Right renal pelvis (tissue), 4 donors: ENCODE measurements around the gene PPP1R14C. TPM values are rescaled to one million over a fixed set of nuclear protein-coding genes. Genes with fewer than 3 reads are reported as not detected.

ENCODE experiments used
- DNase-seq, 4 donors: peaks; one replicate each; pipeline ENCODE4 v3.0.0-alpha.2; 2013; ENCODE audit warnings: low read depth in 4 of 4, low spot score in 3 of 4, missing footprints in 1 of 4
- polyA plus RNA-seq, 4 donors: library from polyadenylated mRNA; unstranded; fragments of 120-200 nt; gene quantifications; one replicate each; pipeline ENCODE4 v1.2.1, GENCODE V29; 2013; ENCODE audit not compliant: insufficient read length in 4 of 4

PPP1R14C gene
- polyA plus RNA-seq, 4 donors, result 21.0 to 27.7 (median 24.8) TPM

GRCh38 chr6:150288456-150288855 lies 145.6 kb downstream of the PPP1R14C start:
- DNase-seq, result no peak

- no peak for DNase-seq
These were observed 146.7 kb downstream of the PPP1R14C start for GRCh38 chr6:150289454-150290071.

- DNase-seq, result no peak
These were observed 147.6 kb downstream of the PPP1R14C start for GRCh38 chr6:150290429-150290828.

- no peak for DNase-seq
These were observed 149.3 kb downstream of the PPP1R14C start for GRCh38 chr6:150291968-150292710.

- DNase-seq, result no peak
These were observed 150.2 kb downstream of the PPP1R14C start for GRCh38 chr6:150293019-150293418.

- DNase-seq, result no peak
These were observed 150.8 kb downstream of the PPP1R14C start for GRCh38 chr6:150293423-150294173.

- DNase-seq, result no peak
These were observed 154.0 kb downstream of the PPP1R14C start for GRCh38 chr6:150296890-150297289.

GRCh38 chr6:150297327-150298029 lies 154.6 kb downstream of the PPP1R14C start:
- DNase-seq, result no peak

GRCh38 chr6:150298030-150298380 lies 155.2 kb downstream of the PPP1R14C start:
- DNase-seq, result no peak

- DNase-seq, result no peak
These were observed 155.8 kb downstream of the PPP1R14C start for GRCh38 chr6:150298676-150299075.

Other genes with a start within 250 kb of the PPP1R14C start
- gene RAET1E, start 244.9 kb upstream of the PPP1R14C start, polyA plus RNA-seq, result under 1 TPM; 0.40 to 0.93 (median 0.63) TPM
- gene RAET1G, start 219.9 kb upstream of the PPP1R14C start, polyA plus RNA-seq, result 1 to 10 TPM; 1.1 to 1.8 (median 1.4) TPM
- under 1 TPM; 0.65 to 0.91 (median 0.67) TPM for gene ULBP2, start 201.0 kb upstream of the PPP1R14C start, polyA plus RNA-seq
- 1 to 10 TPM; 1.5 to 2.1 (median 1.8) TPM for gene ULBP1, start 179.1 kb upstream of the PPP1R14C start, polyA plus RNA-seq
- gene RAET1L, start 117.5 kb upstream of the PPP1R14C start, polyA plus RNA-seq, result not detected
- gene ULBP3, start 73.9 kb upstream of the PPP1R14C start, polyA plus RNA-seq, result 10 to 100 TPM in 2 of 4 donors, 1 to 10 TPM in 2; 7.7 to 10.6 (median 9.0) TPM
- gene IYD, start 226.0 kb downstream of the PPP1R14C start, polyA plus RNA-seq, result 1 to 10 TPM; 2.7 to 6.3 (median 3.2) TPM